Bronchial epithelial cell (primary cell): Measurements from ENCODE around the gene KCTD10. TPM values are rescaled to one million over a fixed set of nuclear protein-coding genes. Genes with fewer than 3 reads are reported as not detected.
"Not testable (repeated sequence)": the region's sequence is repeated elsewhere in the genome, so short reads cannot be mapped to it uniquely, and the experiment has no call there.

Experiments
- DNase-seq: peaks from one replicate; pipeline ENCODE4 v3.0.0-alpha.2; 2010; ENCODE audit warnings: low read depth
- FAIRE-seq: peaks from 2 replicates; lab custom pipeline; 2011; peaks lifted over from hg19 to GRCh38; lab: Jason Lieb, UNC
- H3K27me3 ChIP-seq: 2 replicates; pipeline ENCODE4 v1.5.1; 2011; ENCODE audit warnings: low read length; ENCODE audit not compliant: control insufficient read depth, insufficient read depth
- H3K36me3 ChIP-seq: 2 replicates; pipeline ENCODE4 v1.5.1; 2011; ENCODE audit warnings: low read length; ENCODE audit not compliant: control insufficient read depth, insufficient read depth
- H3K4me3 ChIP-seq: 2 replicates; pipeline ENCODE4 v1.5.1; 2011; ENCODE audit warnings: mild to moderate bottlenecking, low read depth, low read length, control low read depth
- total RNA-seq: library from RNA; depleted of rRNA; stranded (reverse); fragments of >200 nt; gene quantifications from 2 replicates; pipeline ENCODE4 v1.2.1, GENCODE V29; 2014
- TF ChIP-seq, protein P1 (sequence below): IDR thresholded peaks from 2 replicates; pipeline ENCODE4 v1.5.1; 2011; ENCODE audit warnings: mild to moderate bottlenecking, moderate library complexity, low read length, control low read depth, inconsistent platforms; ENCODE audit not compliant: insufficient read depth, severe bottlenecking

The KCTD10 gene
- total RNA-seq, 1 donor from 2014 or later = 20.8 TPM

DNA sequence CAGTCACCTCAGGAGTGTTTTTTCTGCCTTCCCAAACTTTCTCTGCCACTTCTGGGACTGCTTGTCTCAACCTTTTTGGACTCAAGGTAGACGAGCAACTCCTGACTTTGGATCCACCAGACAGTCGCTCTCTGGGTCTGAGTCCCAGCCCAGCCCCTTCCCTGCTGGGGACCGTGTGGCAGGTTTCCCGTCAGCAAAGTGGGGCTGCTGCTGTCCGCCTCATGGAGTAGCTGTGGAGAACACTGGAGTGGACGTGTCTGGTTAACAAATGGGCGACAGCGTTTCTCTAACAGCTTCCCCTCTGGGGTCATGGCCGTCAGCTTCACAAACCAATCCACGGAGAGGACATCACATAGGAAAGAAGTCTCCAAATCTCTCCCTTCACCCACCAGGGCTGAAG lies 54.8 kb downstream of the KCTD10 start:
- TF ChIP-seq, protein P1, sequence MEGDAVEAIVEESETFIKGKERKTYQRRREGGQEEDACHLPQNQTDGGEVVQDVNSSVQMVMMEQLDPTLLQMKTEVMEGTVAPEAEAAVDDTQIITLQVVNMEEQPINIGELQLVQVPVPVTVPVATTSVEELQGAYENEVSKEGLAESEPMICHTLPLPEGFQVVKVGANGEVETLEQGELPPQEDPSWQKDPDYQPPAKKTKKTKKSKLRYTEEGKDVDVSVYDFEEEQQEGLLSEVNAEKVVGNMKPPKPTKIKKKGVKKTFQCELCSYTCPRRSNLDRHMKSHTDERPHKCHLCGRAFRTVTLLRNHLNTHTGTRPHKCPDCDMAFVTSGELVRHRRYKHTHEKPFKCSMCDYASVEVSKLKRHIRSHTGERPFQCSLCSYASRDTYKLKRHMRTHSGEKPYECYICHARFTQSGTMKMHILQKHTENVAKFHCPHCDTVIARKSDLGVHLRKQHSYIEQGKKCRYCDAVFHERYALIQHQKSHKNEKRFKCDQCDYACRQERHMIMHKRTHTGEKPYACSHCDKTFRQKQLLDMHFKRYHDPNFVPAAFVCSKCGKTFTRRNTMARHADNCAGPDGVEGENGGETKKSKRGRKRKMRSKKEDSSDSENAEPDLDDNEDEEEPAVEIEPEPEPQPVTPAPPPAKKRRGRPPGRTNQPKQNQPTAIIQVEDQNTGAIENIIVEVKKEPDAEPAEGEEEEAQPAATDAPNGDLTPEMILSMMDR = no peak
- Histone ChIP-seq H3K27me3 (no peaks in the 10 kb centered on the region), H3K36me3 (no peaks in the 10 kb centered on the region), H3K4me3 (no peak overlapping the region)
- DNase-seq (no peak), FAIRE-seq (no peak)

DNA sequence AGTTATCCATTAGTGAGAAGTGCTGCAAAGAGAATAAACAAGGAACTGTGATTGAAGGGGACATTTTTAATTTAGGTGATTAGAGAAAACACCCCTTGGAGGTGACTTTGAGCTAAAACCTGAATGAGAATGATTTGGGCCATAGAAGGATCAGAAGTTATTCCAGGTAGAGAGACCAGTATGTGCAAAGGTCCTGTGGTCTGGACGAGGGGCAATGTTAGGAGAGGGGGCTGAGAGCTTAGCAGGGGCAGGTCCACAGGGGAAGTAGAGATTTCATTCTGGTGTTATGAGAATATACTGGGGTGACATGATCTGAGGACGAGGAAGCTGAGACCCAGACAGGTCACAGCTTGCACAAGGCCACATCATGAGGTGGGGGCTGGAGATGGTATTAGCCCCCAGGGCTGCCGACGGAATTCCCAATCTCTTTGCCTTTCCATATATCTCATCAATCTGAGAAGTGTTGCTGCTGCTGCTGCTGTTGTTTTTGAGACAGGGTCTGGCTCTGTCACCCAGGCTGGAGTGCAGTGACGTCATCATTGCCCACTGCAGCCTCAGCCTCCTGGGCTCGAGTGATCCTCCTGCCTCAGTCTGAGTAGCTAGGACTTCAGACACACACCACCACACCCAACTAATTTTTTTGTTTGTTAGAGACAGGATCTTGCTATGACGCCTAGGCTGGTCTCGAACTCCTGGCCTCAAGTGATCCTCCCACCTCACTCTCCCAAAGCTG lies 55.6 kb downstream of the KCTD10 start:
- TF ChIP-seq, protein P1 = no peak
- H3K27me3 ChIP-seq = no peaks in the 10 kb centered on the region
- no peak for FAIRE-seq

GRCh38 chr12:109418848-109419480 lies 58.1 kb downstream of the KCTD10 start:
- FAIRE-seq = no peak

More for the DNA sequence above, 55.6 kb downstream of the KCTD10 start:
- H3K36me3 ChIP-seq = no peaks in the 10 kb centered on the region
- H3K4me3 ChIP-seq = no peak overlapping the region
- no peak for DNase-seq

GRCh38 chr12:109406147-109406546 lies 71.0 kb downstream of the KCTD10 start:
- not testable (repeated sequence) for FAIRE-seq

More at GRCh38 chr12:109418848-109419480, 58.1 kb downstream of the KCTD10 start:
- no peak for DNase-seq
- H3K27me3 ChIP-seq = no peaks in the 10 kb centered on the region
- TF ChIP-seq, protein P1 = no peak
- no peak overlapping the region for H3K4me3 ChIP-seq
- no peaks in the 10 kb centered on the region for H3K36me3 ChIP-seq

DNA sequence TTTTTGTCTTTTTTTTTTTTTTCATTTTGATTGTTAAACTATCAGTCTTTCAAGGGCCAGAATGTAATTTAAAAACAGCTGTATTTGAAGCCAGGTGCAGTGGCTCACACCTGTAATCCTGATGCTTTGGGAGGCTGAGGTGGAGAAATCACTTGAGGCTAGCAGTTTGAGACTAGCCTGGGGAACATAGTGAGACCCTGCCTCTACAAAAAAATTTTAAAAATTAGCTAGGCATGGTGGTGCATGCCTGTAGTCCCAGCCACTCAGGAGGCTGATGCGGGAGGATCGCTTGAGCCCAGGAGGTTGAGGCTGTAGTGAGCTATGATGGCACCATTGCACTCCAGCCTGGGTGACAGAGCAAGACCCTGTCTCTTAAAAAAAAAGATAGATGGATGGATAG lies 72.3 kb downstream of the KCTD10 start:
- not testable (repeated sequence) for H3K4me3 ChIP-seq, H3K27me3 ChIP-seq, H3K36me3 ChIP-seq, FAIRE-seq, DNase-seq

More at GRCh38 chr12:109406147-109406546, 71.0 kb downstream of the KCTD10 start:
- not testable (repeated sequence) for DNase-seq, H3K36me3 ChIP-seq, H3K27me3 ChIP-seq, H3K4me3 ChIP-seq

Other genes starting within 250 kb of the KCTD10 start
- gene FOXN4, start 168.0 kb downstream of the KCTD10 start, total RNA-seq = not detected in 2 replicates
- 0.13 TPM in 1 of 2 replicates, not detected in the other for gene MYO1H, start 129.4 kb downstream of the KCTD10 start, total RNA-seq
- gene UBE3B, start 334 bp upstream of the KCTD10 start, total RNA-seq = 32.4 and 32.6 TPM in 2 replicates
- 33.5 and 36.9 TPM in 2 replicates for gene MMAB, start 96.2 kb upstream of the KCTD10 start, total RNA-seq
- 14.3 and 16.1 TPM in 2 replicates for gene MVK, start 96.5 kb upstream of the KCTD10 start, total RNA-seq
- under 0.01 TPM in 1 of 2 replicates, not detected in the other for gene FAM222A, start 236.5 kb upstream of the KCTD10 start, total RNA-seq